IPS-18c (cell line): Measurements from ENCODE around the gene SPATA31E1.

Source experiments
- H3K4me3 ChIP-seq: 2 replicates; pipeline ENCODE4 v1.7.0; 2013; ENCODE audit warnings: low read depth, mild to moderate bottlenecking, low read length, moderate library complexity; ENCODE audit not compliant: insufficient read depth
- H3K9me3 ChIP-seq: one replicate; pipeline ENCODE4 v1.6.1; 2013; ENCODE audit warnings: mild to moderate bottlenecking, low read length, moderate library complexity; ENCODE audit not compliant: control insufficient read depth, insufficient read depth

Gene SPATA31E1

DNA sequence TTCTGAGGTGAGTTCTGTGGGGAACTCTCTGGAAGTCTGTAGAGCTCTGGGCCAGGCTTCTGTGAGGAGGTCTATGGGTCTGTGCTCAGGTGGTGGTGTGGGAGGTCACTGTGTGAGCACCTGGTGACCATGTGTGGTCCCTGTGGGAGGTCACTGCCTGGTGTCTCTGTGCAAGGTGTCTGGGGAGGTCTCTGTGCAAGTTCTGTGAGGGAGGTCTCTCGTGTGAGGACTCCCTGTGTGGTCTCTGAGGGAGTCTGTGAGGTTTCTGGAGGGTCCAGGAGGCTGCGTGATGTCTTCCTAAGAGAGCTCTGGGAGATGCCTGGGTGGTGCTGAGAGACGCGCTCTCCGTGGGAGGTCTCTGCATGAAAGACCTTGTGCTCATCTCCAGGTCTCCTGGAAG lies 6.0 kb upstream of the SPATA31E1 start:
- H3K9me3 ChIP-seq = no peaks in the 10 kb centered on the region

DNA sequence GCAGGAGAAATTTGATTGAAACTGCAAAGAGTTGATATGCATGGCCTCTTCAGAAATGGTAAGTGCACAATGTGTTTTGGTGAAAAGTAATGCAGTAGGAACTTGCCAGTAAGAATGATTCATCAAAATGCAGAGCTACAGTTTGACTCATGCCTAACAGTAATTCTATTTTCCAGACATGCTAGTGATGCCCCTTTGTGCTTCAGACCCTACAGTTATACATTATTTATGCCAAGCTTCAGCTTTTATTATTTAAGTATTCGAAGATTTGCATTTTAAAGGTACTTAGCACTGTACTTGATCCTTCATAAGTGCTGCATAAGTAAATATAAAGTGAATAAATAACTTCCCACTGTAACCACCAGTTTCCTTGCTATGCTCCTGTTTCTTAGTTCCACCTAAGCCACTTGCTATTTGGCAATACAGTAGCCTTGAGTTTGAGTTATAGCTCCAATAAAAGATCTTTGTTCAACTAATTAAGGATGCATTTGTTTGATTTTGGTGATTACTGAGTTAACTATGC lies 3.6 kb upstream of the SPATA31E1 start:
- Histone ChIP-seq H3K9me3 (no peaks in the 10 kb centered on the region), H3K4me3 (no peak overlapping the region)

More for the DNA sequence above, 6.0 kb upstream of the SPATA31E1 start:
- H3K4me3 ChIP-seq = no peak overlapping the region

DNA sequence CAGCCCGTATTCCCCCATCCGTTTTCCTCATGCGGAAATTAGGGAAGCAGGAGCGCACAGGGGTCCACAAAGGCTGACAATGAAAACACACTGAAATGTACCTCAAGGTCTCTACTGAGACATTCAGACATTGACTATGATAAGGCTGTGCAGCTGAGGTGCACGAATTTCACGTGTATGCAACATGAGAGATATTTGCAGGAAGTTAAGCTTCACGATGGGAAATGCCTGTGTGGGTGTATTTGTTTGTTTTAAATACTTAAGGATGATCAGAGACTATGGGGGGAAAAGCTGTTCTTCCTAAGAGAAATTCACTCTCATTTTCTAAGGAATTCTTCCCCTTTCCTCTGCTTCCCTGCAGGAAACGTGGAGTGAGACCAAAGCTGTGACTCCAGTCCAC lies 2.6 kb upstream of the SPATA31E1 start:
- no peaks in the 10 kb centered on the region for H3K9me3 ChIP-seq
- no peak overlapping the region for H3K4me3 ChIP-seq

DNA sequence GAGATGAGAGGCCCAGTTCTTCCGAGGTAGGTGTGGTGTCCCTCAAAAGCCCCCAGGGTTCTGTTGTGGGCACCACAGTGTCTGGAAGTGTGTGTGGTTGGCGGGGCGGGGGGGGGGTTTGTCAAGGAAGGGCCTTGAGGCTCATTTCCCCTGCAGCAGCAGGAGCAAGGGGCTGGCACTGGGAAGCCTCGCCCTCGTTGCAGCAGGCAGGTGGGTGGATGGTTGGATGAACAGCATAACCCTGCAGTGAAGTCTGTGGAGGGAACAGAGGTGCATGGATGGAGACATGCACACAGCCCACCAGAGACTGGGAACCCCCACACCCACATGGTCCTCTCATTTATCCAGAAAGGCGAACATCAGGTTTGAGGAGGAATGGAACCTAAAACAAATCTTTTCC lies 2.0 kb upstream of the SPATA31E1 start:
- H3K4me3 ChIP-seq = no peak overlapping the region
- no peaks in the 10 kb centered on the region for H3K9me3 ChIP-seq

DNA sequence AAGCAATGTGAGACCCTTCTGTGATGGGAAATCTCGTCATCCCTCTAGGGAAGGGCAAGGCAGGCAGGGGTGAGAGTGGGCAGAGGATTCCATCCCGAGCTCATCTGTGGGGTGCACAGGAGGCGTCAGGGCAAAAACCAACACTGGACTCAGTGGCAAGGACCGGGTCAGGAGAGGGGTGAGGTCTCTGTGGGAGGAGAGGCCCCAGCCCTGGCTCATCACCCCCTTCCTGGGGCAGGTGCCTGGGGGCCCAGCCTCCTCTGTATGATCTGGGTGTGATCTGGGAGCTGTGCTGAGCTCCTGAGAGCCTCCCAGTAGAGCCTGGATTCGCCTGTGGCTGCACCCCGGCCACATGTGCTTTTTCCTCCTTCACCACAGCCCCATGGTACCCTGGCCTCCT lies 597 bp downstream of the SPATA31E1 start:
- no peaks in the 10 kb centered on the region for H3K9me3 ChIP-seq
- H3K4me3 ChIP-seq = no peak overlapping the region

DNA sequence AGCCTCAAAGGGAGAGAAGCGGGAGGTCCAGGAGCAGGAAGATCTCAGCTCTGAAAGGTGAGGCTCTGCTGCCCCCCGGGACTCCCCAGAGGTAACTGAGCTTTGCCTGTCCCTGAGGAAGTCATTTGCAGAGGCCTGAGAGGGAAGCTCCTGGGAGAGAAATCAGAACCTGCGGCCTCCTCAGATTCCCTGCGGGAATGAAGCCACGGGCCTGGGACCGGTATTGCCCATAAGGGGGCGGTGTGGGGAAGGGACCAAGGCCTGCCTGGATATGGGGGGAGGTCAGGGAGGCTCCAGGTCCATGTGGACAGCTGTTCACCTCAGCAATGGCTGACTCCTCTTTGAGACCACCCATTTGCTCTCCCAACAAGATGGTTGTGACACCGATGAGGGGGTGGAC lies 1.3 kb downstream of the SPATA31E1 start:
- Histone ChIP-seq H3K9me3 (no peaks in the 10 kb centered on the region), H3K4me3 (no peak overlapping the region)

DNA sequence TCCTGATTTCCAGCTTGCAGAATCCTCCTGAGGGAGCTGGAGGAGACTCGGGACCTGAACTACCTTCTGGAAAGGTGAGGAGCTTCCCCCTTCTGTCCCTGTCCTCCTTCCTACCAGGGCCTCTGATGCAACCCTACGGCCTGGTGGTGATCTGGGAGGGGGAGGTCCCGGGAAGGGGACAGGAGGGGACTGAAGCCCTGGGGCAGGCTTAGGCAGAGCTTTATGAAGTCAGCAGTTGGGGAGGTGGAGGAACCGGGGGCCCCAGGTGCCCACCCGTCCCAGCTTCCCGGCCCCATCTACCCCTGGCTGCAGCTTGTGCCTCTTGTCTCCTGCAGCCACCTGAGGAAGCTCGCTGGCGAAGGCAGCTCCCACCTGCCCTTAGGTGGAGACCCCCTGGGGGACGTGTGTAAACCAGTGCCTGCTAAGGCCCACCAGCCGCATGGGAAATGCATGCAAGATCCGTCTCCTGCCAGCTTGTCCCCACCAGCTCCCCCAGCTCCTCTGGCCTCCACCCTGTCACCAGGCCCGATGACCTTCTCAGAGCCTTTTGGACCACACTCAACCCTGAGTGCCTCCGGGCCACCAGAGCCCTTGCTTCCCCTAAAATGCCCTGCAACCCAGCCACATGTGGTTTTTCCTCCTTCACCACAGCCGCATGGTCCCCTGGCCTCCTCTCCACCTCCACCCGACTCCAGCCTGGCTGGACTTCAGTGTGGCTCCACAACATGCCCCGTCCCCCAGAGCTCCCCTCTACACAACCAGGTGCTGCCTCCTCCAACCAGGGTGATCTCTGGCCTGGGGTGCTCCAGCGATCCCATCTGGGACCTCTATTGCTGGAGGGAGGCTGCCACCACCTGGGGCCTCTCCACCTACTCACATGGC lies 2.1 kb downstream of the SPATA31E1 start:
- Histone ChIP-seq H3K4me3 (no peak overlapping the region), H3K9me3 (no peaks in the 10 kb centered on the region)

DNA sequence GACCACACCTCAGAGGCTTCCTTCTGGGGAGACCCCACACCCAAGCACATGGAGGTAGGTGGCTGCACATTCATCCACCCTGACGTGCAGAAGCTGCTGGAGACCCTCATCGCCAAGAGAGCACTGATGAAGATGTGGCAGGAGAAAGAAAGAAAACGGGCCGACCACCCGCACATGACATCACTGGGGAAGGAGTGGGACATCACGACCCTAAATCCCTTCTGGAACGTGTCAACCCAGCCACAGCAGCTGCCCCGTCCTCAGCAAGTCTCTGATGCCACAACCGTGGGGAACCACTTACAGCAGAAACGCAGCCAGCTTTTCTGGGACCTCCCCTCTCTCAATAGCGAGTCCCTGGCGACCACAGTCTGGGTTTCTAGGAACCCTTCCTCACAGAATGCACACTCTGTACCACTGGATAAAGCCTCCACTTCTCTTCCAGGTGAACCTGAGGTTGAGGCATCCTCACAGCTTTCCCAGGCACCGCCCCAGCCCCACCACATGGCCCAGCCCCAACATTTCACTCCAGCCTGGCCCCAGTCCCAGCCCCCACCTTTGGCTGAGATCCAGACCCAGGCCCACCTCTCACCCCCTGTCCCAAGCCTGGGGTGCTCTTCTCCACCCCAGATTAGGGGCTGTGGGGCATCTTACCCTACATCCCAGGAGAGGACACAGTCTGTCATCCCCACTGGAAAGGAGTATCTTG lies 3.0 kb downstream of the SPATA31E1 start:
- H3K4me3 ChIP-seq = no peak overlapping the region
- H3K9me3 ChIP-seq = no peaks in the 10 kb centered on the region

DNA sequence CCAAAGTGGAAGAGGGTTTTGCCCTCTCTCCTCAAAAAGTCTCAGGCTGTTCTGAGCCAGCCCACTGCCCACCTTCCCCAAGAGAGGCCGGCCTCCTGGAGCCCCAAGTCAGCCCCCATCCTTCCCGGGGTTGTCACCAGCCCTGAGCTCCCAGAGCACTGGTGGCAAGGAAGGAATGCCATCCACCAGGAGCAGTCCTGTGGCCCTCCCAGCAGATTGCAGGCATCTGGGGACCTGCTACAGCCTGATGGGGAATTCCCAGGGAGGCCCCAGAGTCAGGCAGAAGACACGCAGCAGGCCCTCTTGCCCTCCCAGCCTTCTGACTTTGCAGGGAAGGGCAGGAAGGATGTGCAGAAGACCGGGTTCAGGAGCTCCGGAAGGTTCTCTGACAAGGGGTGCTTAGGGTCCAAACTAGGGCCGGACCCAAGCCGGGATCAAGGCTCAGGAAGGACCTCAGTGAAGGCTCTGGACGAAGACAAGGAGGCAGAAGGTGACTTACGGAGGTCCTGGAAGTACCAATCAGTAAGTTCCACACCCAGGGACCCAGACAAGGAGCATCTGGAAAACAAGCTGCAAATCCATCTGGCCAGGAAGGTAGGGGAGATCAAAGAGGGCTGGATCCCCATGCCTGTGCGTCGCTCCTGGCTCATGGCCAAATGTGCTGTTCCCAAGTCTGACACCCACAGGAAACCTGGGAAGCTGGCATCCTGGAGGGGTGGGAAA lies 3.7 kb downstream of the SPATA31E1 start:
- H3K9me3 ChIP-seq = no peaks in the 10 kb centered on the region
- no peak overlapping the region for H3K4me3 ChIP-seq

DNA sequence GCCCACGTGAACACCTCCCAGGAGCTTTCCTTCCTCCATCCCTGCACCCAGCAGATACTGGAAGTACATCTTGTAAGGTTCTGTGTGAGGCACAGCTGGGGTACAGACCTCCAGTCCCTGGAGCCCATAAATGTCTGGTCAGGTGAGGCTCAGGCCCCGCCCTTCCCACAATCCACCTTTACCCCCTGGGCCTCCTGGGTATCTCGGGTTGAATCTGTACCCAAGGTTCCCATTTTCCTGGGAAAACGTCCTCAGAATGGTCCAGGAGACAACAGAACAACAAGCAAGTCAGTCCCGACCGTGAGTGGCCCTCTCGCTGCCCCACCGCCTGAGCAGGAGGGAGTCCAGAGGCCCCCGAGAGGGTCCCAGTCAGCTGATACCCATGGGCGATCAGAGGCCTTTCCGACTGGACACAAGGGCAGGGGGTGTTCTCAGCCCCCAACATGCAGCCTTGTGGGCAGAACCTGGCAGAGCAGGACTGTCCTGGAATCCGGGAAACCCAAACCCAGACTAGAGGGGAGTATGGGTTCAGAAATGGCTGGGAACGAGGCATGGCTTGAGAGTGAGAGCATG lies 4.3 kb downstream of the SPATA31E1 start:
- Histone ChIP-seq H3K4me3 (no peak overlapping the region), H3K9me3 (no peaks in the 10 kb centered on the region)

DNA sequence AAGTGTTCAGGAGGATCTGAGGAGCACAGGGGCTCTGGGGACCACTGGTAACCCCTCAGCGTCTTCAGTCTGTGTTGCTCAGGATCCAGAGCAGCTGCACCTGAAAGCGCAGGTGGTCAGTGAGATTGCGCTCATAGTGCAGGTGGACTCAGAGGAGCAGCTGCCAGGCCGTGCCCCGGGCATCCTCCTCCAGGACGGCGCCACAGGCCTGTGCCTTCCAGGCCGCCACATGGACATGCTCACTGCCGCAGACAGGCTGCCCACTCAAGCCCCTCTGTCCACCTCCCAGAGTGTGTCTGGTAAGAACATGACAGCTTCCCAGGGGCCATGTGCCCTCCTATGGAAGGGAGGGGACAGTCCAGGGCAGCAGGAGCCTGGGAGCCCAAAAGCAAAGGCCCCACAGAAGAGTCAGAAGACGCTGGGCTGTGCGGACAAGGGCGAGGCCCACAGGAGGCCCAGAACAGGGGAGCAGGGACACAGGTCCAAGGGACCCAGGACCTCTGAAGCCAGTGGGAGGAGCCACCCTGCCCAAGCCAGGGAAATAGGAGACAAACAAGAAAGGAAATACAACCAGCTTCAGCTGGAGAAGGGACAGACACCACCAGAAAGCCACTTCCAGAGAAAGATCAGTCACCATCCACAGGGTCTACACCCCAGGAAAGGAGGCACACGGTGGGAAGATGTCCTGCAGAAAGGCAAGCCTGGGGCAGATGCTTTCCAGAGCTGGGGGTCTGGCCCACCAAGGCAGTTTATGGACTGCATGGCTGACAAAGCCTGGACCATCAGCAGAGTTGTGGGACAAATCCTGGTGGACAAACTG lies 5.2 kb downstream of the SPATA31E1 start:
- no peak overlapping the region for H3K4me3 ChIP-seq
- no peaks in the 10 kb centered on the region for H3K9me3 ChIP-seq

DNA sequence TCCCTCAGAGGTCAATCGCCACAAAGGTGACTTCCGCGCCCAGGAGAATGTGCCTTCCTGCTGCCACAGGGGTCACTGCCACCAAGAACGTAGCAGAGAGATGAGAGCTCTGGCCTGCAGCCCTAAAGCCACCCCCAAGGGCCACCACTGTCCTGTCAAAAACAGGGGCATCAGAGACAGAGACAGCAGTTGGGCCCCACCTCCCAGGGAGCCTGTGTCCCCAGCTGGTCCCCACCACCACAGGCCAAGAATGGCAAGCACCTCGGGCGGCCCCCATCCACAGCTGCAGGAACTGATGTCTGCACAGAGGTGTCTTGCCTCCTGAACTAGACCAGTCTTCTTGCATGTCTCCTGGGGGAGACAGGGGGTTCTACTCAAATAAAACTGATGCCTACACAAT lies 5.8 kb downstream of the SPATA31E1 start:
- Histone ChIP-seq H3K4me3 (no peak overlapping the region), H3K9me3 (no peaks in the 10 kb centered on the region)

DNA sequence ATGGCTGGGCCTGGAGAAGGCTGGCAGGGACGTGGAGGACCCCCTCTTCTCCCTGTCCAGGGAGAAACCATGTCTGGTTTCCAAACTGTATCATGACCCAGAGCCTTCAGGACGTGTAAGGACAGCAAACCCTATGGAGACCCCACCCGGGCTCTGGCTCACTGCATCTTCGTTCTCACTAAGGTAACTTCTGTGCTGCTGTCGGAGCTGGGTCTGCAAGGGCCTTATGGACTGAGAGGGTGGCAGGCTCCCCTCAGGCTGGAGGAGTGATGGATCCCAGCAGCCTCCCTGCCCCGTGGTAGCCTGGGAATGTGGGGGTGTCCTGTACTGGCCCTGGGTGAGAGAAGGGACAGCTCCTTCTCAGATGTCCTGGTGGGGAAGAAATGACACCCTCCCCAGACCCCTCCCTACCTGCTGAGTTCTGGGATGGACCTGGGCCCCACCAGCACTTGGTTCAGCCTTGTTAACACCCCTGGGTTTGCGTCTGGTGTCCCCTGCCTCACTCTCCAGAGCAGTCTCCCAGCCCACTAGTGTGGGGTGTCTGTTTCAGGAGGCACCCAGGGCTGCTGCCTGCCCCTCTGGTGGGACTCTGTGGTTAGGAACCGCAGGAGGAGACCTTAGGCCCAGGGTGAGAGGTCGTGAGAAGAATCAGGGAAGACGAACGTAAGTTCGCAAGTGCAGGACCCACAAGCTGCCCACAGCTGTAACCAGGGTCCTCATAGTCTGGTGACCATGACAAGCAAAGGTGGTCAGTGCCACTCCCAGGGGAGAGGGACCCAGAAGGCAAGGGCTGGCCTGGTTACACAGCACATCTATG lies 6.6 kb downstream of the SPATA31E1 start:
- Histone ChIP-seq H3K4me3 (no peak overlapping the region), H3K9me3 (no peaks in the 10 kb centered on the region)

DNA sequence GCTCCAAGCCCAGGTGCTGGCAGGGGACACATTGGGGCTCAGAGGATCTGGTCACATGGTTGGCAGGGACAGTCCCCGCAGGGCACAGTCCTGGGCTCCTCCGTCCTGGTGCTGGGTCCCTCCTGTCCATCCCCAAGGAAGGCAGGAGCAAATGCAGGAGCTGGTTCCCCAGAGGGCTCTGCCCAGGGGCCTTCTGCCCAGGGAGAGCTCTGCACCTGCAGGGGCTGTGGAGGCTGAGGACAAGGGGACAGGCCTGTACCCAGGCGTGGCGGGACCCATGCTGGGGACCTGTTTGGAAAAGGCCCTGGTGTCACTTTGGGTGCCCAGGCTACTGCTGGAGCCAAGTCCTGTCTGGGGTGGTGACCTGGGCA lies 7.2 kb downstream of the SPATA31E1 start:
- no peak overlapping the region for H3K4me3 ChIP-seq
- H3K9me3 ChIP-seq = no peaks in the 10 kb centered on the region

DNA sequence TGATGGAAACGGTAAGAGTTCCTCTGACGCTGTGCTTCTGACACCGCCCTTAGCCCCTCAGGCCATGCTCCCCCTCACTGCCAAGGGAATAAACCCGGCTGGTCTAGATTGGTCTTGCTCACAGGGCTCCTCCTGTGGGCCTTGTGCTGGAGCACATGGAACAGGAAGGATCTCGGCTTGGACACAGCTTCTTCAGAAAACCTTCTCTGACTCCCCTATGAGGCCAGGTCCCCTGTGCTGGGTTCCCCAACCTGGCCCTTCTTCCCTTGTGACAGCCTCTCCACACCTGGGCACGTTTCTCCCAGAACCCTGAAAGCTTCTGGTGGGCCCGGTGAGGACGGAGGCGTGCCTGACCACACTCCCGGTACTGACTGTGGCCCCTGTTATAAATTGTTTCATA lies 8.2 kb downstream of the SPATA31E1 start:
- H3K4me3 ChIP-seq = no peak overlapping the region
- no peaks in the 10 kb centered on the region for H3K9me3 ChIP-seq

DNA sequence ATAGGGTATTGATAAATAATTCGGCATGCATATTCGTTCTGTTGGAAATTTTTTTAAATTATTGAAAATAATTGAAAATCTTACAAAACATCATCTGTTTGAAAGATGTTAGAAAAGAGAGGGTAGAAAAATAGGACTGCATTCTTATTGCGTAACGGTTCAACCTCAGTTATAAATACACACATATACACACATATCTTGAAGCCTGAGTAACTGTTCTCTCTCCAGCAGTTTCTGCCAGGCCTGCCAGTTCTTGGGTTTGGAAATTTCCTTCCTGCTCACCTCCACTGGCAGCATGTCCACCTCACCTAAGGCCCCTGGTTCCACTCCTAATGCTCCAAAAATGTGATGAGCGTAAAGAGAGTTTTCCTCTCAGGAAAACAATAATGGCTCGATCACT lies 9.1 kb downstream of the SPATA31E1 start:
- H3K4me3 ChIP-seq = no peak overlapping the region
- no peaks in the 10 kb centered on the region for H3K9me3 ChIP-seq
